H9 (cell line): ENCODE data around the gene PPARG. TPM values are rescaled to one million over a fixed set of nuclear protein-coding genes. Genes with fewer than 3 reads are reported as not detected.

ENCODE experiments used
- DNase-seq: peaks from one replicate; pipeline ENCODE4 v3.0.0-alpha.2; 2017
- H2AFZ ChIP-seq: one replicate; pipeline ENCODE4 v1.6.1; 2013; ENCODE audit warnings: mild to moderate bottlenecking, low read length, control low read depth, moderate library complexity
- H2AK5ac ChIP-seq: 2 replicates; pipeline ENCODE4 v1.6.1; 2013; ENCODE audit warnings: low read length, control low read depth, mixed read lengths; ENCODE audit not compliant: insufficient read length
- H2BK120ac ChIP-seq: one replicate; pipeline ENCODE4 v1.6.1; 2013; ENCODE audit warnings: low read depth, mild to moderate bottlenecking, low read length, control low read depth, inconsistent platforms; ENCODE audit not compliant: poor library complexity, severe bottlenecking
- H2BK12ac ChIP-seq: 2 replicates; pipeline ENCODE4 v1.6.1; 2013; ENCODE audit warnings: low read length, control low read depth, mixed read lengths, low read depth; ENCODE audit not compliant: insufficient read length
- H2BK15ac ChIP-seq: 2 replicates; pipeline ENCODE4 v1.6.1; 2013; ENCODE audit warnings: low read depth, low read length, control low read depth
- H2BK20ac ChIP-seq: one replicate; pipeline ENCODE4 v1.6.1; 2013; ENCODE audit warnings: low read depth, mild to moderate bottlenecking, low read length, control low read depth, inconsistent platforms; ENCODE audit not compliant: poor library complexity, severe bottlenecking
- H2BK5ac ChIP-seq: 2 replicates; pipeline ENCODE4 v1.6.1; 2013; ENCODE audit warnings: low read length, control low read depth, mixed read lengths; ENCODE audit not compliant: insufficient read length
- H3K14ac ChIP-seq: 2 replicates; pipeline ENCODE4 v1.6.1; 2013; ENCODE audit warnings: low read length, control low read depth; ENCODE audit not compliant: insufficient read depth
- H3K18ac ChIP-seq: 2 replicates; pipeline ENCODE4 v1.6.1; 2013; ENCODE audit warnings: low read depth, mild to moderate bottlenecking, mixed read lengths, low read length, control low read depth; ENCODE audit not compliant: insufficient read length
- H3K23ac ChIP-seq: 2 replicates; pipeline ENCODE4 v1.6.1; 2013; ENCODE audit warnings: low read length, control low read depth, mixed read lengths, low read depth; ENCODE audit not compliant: insufficient read length
- H3K23me2 ChIP-seq: 2 replicates; pipeline ENCODE4 v1.6.1; 2013; ENCODE audit warnings: low read depth, mild to moderate bottlenecking, mixed read lengths, low read length, control low read depth; ENCODE audit not compliant: insufficient read length, poor library complexity, severe bottlenecking
- H3K27ac ChIP-seq: 2 replicates; pipeline ENCODE4 v1.5.1; 2013; ENCODE audit warnings: low read length, control low read depth, mixed read lengths, low read depth; ENCODE audit not compliant: insufficient read length
- H3K27me3 ChIP-seq: 2 replicates; pipeline ENCODE4 v1.6.1; 2013; ENCODE audit warnings: low read length, control low read depth, inconsistent platforms; ENCODE audit not compliant: insufficient read depth
- H3K4ac ChIP-seq: 2 replicates; pipeline ENCODE4 v1.6.1; 2013; ENCODE audit warnings: low read depth, mild to moderate bottlenecking, control low read depth, inconsistent platforms, low read length, moderate library complexity
- H3K4me1 ChIP-seq: 2 replicates; pipeline ENCODE4 v1.6.1; 2013; ENCODE audit warnings: low read length, control low read depth, inconsistent platforms; ENCODE audit not compliant: insufficient read depth
- H3K4me2 ChIP-seq: 2 replicates; pipeline ENCODE4 v1.6.1; 2013; ENCODE audit warnings: low read length, control low read depth, mixed read lengths; ENCODE audit not compliant: insufficient read length, insufficient read depth
- H3K56ac ChIP-seq: 2 replicates; pipeline ENCODE4 v1.6.1; 2013; ENCODE audit warnings: low read depth, mild to moderate bottlenecking, mixed read lengths, low read length, control low read depth; ENCODE audit not compliant: insufficient read length
- H3K79me1 ChIP-seq: 2 replicates; pipeline ENCODE4 v1.6.1; 2013; ENCODE audit warnings: low read depth, mild to moderate bottlenecking, moderate library complexity, low read length, control low read depth, inconsistent platforms; ENCODE audit not compliant: insufficient read depth, poor library complexity, severe bottlenecking
- H3K79me2 ChIP-seq: 2 replicates; pipeline ENCODE4 v1.6.1; 2013; ENCODE audit warnings: low read length, control low read depth, inconsistent platforms; ENCODE audit not compliant: insufficient read depth
- H3K9ac ChIP-seq: 2 replicates; pipeline ENCODE4 v1.6.1; 2013; ENCODE audit warnings: low read length, control low read depth, mixed read lengths; ENCODE audit not compliant: insufficient read length; ENCODE audit errors: extremely low read depth
- H3K9me3 ChIP-seq: one replicate; pipeline ENCODE4 v1.6.1; 2013; ENCODE audit warnings: low read depth, low read length, inconsistent platforms; ENCODE audit not compliant: control insufficient read depth
- H3T11ph ChIP-seq: one replicate; pipeline ENCODE4 v1.6.1; 2013; ENCODE audit warnings: mild to moderate bottlenecking, low read length, control low read depth, inconsistent platforms
- H4K20me1 ChIP-seq: one replicate; pipeline ENCODE4 v1.6.1; 2013; ENCODE audit not compliant: control insufficient read depth, insufficient read length, insufficient read depth
- H4K5ac ChIP-seq: 2 replicates; pipeline ENCODE4 v1.6.1; 2013; ENCODE audit warnings: low read depth, mild to moderate bottlenecking, mixed read lengths, low read length, control low read depth; ENCODE audit not compliant: insufficient read length
- H4K8ac ChIP-seq: replicated peaks from 2 replicates; pipeline ENCODE4 v1.6.1; 2013; ENCODE audit warnings: low read length, control low read depth, mixed read lengths, low read depth; ENCODE audit not compliant: insufficient read length
- H4K91ac ChIP-seq: 2 replicates; pipeline ENCODE4 v1.6.1; 2013; ENCODE audit warnings: low read depth, mild to moderate bottlenecking, moderate library complexity, mixed read lengths, low read length, control low read depth; ENCODE audit not compliant: insufficient read length
- H3K27ac Mint-ChIP-seq, 3 experiments: 2 replicates in 2 of 3; 3 replicates in 1 of 3; pipeline ENCODE4 v1.8.0; 2020 to 2021; ENCODE audit warnings: mixed read lengths in 3 of 3, mild to moderate bottlenecking in 1 of 3, moderate library complexity in 1 of 3
- H3K27me3 Mint-ChIP-seq: 2 replicates; pipeline ENCODE4 v1.8.0; 2021; ENCODE audit warnings: low read depth, mild to moderate bottlenecking, moderate library complexity, mixed read lengths
- H3K36me3 Mint-ChIP-seq, 3 experiments: 2 replicates in 2 of 3; 3 replicates in 1 of 3; pipeline ENCODE4 v1.8.0; 2020 to 2021; ENCODE audit warnings: low read depth in 3 of 3, mixed read lengths in 3 of 3; ENCODE audit not compliant: insufficient read depth in 1 of 3
- H3K4me1 Mint-ChIP-seq, 2 experiments: 2 replicates each; pipeline ENCODE4 v1.8.0; 2020; ENCODE audit warnings: mixed read lengths in 2 of 2
- H3K4me3 Mint-ChIP-seq, 2 experiments: 2 replicates in 1 of 2; 3 replicates in 1 of 2; pipeline ENCODE4 v1.8.0; 2020 to 2021; ENCODE audit warnings: mild to moderate bottlenecking in 2 of 2, mixed read lengths in 2 of 2, moderate library complexity in 1 of 2
- H3K9me3 Mint-ChIP-seq, 2 experiments: 2 replicates in 1 of 2; 3 replicates in 1 of 2; pipeline ENCODE4 v1.8.0; 2020; ENCODE audit warnings: mild to moderate bottlenecking in 2 of 2, mixed read lengths in 2 of 2, moderate library complexity in 1 of 2
- CTCF ChIP-seq: fragments of 200-600 bp; sonication (generic); conservative IDR thresholded peaks from 3 replicates; pipeline ENCODE4 v1.8.0; 2021; ENCODE audit warnings: antibody characterized with exemption, mild to moderate bottlenecking
- WGBS: extraction: QIAGEN DNeasy Blood & Tissue Kit; methylation state at CpG from one replicate; pipeline ENCODE4 v1.1.7; 2013; ENCODE audit warnings: missing lambda C conversion rate, low lambda C conversion rate, mixed read lengths; ENCODE audit not compliant: insufficient read length; ENCODE audit errors: extremely low coverage; 5-methylcytosine and 5-hydroxymethylcytosine counted together
- total RNA-seq: library from RNA; stranded (reverse); gene quantifications from 2 replicates; pipeline ENCODE4 v1.2.1, GENCODE V29; 2021

The PPARG gene
- total RNA-seq, 1 experiment from 2014 or later, result 0.42 TPM

DNA sequence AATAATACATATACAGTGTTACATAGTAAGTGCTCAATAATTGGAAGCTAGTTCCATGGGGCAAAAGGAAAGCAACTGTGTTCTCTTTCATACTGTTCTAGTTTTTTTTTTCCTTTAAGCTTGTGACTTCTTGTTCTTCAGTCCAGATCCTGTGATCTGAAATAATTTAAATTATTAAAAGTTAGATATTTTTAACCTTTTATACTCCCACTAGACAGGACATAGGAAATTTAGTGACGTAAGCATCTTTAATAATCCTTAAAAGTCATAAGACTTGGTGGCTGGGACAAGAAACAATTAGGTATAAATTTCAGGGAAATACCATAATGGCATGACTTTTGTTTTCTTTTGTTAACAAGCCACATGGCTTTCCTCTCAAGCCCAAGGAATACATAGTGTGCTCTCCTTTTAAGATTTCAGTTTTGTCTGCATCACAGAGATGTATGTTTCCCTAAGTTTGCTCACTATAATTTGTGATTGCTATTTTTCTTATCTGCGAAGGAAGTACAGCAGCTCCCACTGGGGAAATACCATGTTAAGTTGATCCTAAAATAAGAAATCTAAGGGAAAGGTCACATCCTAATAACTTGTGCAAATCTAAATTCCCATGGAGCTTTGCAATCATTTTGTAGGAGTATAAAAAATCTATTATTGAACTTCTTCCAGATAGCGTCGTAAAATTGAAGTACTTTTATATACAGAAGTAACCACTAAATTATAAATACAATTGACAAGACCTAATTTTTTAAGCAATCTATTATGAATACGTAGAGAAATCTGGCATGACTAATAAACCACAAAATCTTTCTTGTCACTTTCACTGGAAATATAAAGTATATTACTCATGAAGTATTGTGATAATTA is 30.1 kb downstream of the PPARG start:
- no peak for DNase-seq
- Histone ChIP-seq H3K79me1 (no peaks in the 10 kb centered on the region), H4K5ac (no peak overlapping the region), H4K8ac (no peak overlapping the region), H3K23ac (no peak overlapping the region), H3K9me3 (no peaks in the 10 kb centered on the region), H3K18ac (no peak overlapping the region), H3K4me1 (no peaks in the 10 kb centered on the region), H3K27ac (no peak overlapping the region), H3K4me2 (no peak overlapping the region), H4K20me1 (no peaks in the 10 kb centered on the region), H3K23me2 (no peaks in the 10 kb centered on the region), H2BK120ac (no peak overlapping the region), H2BK12ac (no peak overlapping the region), H3K14ac (no peak overlapping the region; the same call in 1 of the 2 replicates), H2AK5ac (no peak overlapping the region), H4K91ac (no peak overlapping the region), H3K4ac (no peak overlapping the region), H3K79me2 (no peaks in the 10 kb centered on the region), H3K56ac (no peak overlapping the region), H2AFZ (no peak overlapping the region), H3T11ph (no peak overlapping the region), H2BK20ac (no peak overlapping the region), H3K9ac (no peak overlapping the region), H2BK15ac (no peak overlapping the region), H3K27me3 (no peaks in the 10 kb centered on the region), H2BK5ac (no peak overlapping the region)
- Mint-ChIP-seq H3K9me3 (no peaks in the 10 kb centered on the region), H3K4me1 (no peaks in the 10 kb centered on the region), H3K27ac (no peak overlapping the region), H3K27me3 (peaks cover 10% of the 10 kb centered on the region; the same call in 1 of the 2 replicates), H3K4me3 (no peak overlapping the region), H3K36me3 (no peaks in the 10 kb centered on the region)
- WGBS, result no CpG with 5 or more reads among the region's 5 CpGs
- TF ChIP-seq CTCF, result no peak
